Measurements from ENCODE around the gene TNS1.

The TNS1 gene

DNA sequence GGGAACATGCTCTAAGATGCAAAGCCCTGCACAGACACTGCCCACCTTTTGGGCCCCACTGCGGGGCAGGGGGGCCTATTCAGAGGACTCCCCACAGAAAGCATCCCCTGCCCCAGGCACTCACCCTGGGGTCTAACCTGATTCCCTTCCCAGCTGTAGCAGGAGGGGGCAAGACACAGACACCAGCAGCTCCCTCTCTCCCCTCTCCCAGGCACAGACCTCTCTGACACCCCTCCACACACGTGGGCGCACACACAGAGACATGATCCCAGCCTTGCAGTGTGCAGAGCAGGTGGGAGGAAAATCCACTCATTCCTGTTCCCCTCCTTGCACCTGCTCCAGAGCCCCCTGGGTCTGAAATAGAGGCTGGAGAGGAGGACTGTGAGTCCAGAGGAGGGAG lies 10.7 kb downstream of the TNS1 start:
- H3K27ac Mint-ChIP-seq: no peak overlapping the region
- ATAC-seq (replicated peaks): no peak
- H3K27me3 Mint-ChIP-seq: peaks cover 15 to 16% of the 10 kb centered on the region in 2 donors
- no peaks in the 10 kb centered on the region for H3K36me3 Mint-ChIP-seq
- DNase-seq: no peak
- H3K4me1 Mint-ChIP-seq: peaks cover 0 to 5% of the 10 kb centered on the region in 2 donors
- no peak overlapping the region for H3K4me3 Mint-ChIP-seq
- no peaks in the 10 kb centered on the region for H3K9me3 Mint-ChIP-seq

DNA sequence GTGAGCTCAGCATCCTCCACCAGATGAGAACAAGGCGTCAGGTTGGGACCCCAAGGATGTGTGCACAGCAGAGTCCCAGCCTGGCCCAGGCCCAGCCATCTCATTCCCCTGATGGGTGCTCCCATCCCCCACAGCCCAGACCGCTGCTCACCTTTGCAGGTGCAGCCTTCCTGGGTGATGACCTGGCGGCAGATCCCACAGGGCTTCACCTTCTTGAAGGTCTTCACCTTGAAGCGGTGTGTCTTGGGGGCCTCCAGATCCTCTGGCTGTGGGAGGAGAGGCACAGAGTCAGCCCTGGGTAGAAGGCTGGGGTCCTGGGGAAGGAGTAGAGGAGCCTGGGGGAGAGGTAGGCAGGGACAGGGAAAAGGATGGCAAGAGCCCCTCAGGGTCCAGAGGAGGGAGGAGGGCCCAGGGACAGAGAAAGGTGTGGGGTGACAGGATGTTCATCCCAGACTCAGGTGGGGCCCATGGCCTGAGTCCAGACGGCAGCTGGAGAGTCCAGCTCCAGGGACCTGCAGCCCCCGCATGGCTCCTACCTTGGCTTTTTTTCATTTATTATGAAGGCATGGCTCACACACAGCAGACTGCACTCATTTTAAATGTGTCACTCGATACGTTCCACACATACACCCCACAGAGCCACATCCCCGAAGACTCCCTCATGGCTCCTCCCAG lies 11.9 kb downstream of the TNS1 start:
- H3K4me1 Mint-ChIP-seq: peaks cover 0 to 5% of the 10 kb centered on the region in 2 donors
- H3K4me3 Mint-ChIP-seq: no peak overlapping the region
- DNase-seq: no peak
- no peak for ATAC-seq (replicated peaks)
- peaks cover 15 to 16% of the 10 kb centered on the region in 2 donors for H3K27me3 Mint-ChIP-seq
- no peak overlapping the region for H3K27ac Mint-ChIP-seq
- H3K9me3 Mint-ChIP-seq: no peaks in the 10 kb centered on the region
- H3K36me3 Mint-ChIP-seq: no peaks in the 10 kb centered on the region

DNA sequence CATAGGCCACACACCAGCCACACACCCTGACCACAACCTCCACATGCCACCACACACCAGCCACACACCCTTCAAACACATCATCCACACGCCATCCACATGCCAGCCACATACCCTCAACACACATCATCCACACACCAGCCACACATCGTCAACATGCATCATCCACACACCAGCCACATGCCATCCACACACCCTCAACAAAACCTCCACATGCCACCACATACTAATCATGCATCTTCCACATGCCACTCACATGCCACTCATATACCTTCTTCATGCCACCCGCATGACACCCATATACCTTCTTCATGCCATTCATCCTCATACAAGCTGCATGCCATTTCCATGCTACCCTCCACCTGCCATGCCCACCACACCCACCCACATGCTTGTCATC lies 12.4 kb downstream of the TNS1 start:
- no peak overlapping the region for H3K27ac Mint-ChIP-seq
- H3K4me1 Mint-ChIP-seq: peaks cover 0 to 5% of the 10 kb centered on the region in 2 donors
- H3K27me3 Mint-ChIP-seq: peaks cover 15 to 16% of the 10 kb centered on the region in 2 donors
- H3K36me3 Mint-ChIP-seq: no peaks in the 10 kb centered on the region
- H3K4me3 Mint-ChIP-seq: no peak overlapping the region
- H3K9me3 Mint-ChIP-seq: no peaks in the 10 kb centered on the region
- ATAC-seq (replicated peaks) (no peak), DNase-seq (no peak)

DNA sequence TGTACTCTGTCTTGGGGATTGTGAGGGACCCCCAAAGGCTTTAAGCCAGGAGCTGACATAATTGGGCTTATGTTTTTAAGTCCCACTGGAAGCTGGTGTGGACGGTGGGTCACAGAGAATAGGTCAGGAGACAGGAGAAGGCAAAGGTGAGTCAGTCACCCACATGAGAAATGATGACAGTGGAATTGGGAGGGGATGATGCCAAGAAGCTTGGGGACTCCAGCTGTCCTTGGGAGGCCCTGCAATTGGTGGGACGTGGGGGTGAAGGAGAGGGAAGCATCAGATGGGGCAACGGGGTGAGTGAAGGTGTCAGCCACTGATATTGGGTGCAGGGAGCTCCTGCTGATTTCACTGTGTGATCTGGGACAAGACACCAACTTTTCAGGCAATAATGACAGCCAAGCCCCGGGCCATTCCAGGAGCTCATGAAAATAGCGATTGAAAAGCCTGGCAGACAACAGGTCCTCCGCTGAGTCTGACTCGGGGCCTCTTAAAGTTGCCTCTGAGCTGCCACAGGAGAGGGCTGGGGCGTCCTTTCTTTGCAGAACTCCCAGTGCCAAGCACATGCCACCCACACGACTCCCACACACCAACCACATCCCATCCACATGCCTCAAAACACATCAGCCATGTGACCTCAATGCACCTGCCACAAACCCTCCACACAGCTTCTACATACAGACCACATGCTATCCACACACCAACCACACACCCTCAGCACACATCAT lies 13.4 kb downstream of the TNS1 start:
- H3K36me3 Mint-ChIP-seq: no peaks in the 10 kb centered on the region
- H3K27me3 Mint-ChIP-seq: peaks cover 15 to 16% of the 10 kb centered on the region in 2 donors
- peak overlapping the region; percentile 9 for H3K27ac Mint-ChIP-seq
- H3K4me3 Mint-ChIP-seq: no peak overlapping the region
- ATAC-seq (replicated peaks) (no peak), DNase-seq (no peak)
- H3K4me1 Mint-ChIP-seq: peaks cover 0 to 5% of the 10 kb centered on the region in 2 donors
- no peaks in the 10 kb centered on the region for H3K9me3 Mint-ChIP-seq

DNA sequence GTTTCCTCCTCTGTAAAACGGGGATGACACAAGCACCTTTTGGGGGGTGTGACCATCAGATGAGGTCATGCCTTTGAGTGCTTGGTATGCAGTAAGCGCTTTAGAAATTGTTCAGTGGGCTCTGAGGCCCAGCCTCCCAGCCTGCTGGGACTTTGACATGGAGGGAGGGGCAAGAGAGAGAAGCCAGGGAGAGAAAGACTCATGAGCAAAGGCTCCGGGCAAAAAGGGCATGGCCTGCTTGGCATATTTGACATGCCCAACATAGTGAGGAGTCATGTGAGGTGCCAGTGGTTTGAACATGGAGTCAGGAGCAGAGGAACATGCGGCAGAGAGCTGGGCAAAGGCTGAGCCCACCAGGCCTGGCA lies 14.0 kb downstream of the TNS1 start:
- Mint-ChIP-seq H3K9me3 (no peaks in the 10 kb centered on the region), H3K4me1 (peaks cover 0 to 5% of the 10 kb centered on the region in 2 donors), H3K27me3 (peaks cover 15 to 16% of the 10 kb centered on the region in 2 donors), H3K4me3 (no peak overlapping the region), H3K27ac (peak overlapping the region; percentile 9), H3K36me3 (no peaks in the 10 kb centered on the region)
- no peak for DNase-seq
- peak in 1 of 2 donors; percentile 22 for ATAC-seq (replicated peaks)

DNA sequence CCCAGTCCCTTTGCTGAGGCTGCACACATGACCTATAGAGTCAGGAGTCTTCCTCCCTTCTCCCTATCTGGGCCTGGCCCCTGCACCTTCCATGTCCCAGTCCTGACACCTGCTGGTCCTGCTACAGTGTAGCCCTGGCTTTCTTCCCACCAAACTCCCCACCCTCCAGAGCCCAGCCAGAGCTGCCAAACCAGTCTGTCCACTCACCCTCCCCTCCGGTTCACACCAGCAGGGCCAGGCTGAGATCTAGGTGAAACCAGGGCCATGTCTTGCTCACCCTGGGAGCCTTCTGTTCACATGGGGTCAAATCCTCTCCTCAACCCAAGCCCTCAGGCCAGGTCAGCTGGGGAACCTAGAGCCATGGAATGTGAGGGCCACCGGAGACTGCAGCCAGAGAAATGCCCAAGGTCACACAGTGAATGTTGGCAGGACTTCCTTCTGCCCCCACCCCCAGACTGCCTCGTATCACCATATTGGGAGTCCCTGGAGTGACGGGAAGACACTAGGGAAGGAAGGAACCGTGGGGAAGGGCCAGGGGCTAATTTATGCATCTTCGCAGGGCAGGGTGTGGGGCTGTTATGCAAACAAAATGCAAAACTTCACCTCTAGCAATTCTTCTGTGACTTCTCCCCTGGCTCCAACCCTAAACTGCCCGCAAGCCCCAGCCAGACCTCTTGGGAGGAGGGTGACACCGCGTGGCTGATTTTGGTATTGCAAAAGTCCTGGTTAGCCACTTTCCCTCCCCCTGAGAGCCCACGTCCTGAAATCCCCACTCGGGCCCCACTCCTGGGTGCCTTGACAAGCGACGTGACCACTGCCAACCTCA lies 14.6 kb downstream of the TNS1 start:
- Mint-ChIP-seq H3K27ac (no peak overlapping the region), H3K36me3 (no peaks in the 10 kb centered on the region), H3K4me3 (no peak overlapping the region), H3K4me1 (peaks cover 0 to 5% of the 10 kb centered on the region in 2 donors), H3K9me3 (no peaks in the 10 kb centered on the region), H3K27me3 (peaks cover 15 to 16% of the 10 kb centered on the region in 2 donors)
- DNase-seq (peak; percentile 60), ATAC-seq (replicated peaks) (peak; percentile 77 to 80)

DNA sequence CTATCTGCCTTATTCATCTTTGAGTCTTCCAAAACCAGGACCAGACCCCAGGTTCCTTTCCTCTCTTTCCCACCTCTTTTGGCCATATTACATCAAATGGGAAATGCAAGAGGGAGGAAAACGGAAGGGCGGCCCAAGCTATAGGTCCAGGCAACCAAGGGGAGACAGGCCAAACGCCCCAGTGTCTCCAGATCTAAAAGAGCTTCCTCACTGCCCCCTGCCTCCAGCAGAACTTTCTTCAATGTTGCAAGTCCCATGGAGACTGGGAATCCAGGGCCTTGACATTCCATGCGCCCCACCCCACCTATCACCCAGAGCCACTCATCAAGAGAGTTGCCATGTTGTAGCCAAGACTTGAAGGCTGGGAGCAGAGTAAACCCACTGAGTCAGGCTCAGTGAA lies 15.4 kb downstream of the TNS1 start:
- Mint-ChIP-seq H3K4me1 (peaks cover 0 to 5% of the 10 kb centered on the region in 2 donors), H3K36me3 (no peaks in the 10 kb centered on the region), H3K27me3 (peaks cover 10 to 13% of the 10 kb centered on the region in 2 donors), H3K4me3 (no peak overlapping the region), H3K9me3 (no peaks in the 10 kb centered on the region), H3K27ac (no peak overlapping the region)
- DNase-seq: no peak
- ATAC-seq (replicated peaks): no peak

DNA sequence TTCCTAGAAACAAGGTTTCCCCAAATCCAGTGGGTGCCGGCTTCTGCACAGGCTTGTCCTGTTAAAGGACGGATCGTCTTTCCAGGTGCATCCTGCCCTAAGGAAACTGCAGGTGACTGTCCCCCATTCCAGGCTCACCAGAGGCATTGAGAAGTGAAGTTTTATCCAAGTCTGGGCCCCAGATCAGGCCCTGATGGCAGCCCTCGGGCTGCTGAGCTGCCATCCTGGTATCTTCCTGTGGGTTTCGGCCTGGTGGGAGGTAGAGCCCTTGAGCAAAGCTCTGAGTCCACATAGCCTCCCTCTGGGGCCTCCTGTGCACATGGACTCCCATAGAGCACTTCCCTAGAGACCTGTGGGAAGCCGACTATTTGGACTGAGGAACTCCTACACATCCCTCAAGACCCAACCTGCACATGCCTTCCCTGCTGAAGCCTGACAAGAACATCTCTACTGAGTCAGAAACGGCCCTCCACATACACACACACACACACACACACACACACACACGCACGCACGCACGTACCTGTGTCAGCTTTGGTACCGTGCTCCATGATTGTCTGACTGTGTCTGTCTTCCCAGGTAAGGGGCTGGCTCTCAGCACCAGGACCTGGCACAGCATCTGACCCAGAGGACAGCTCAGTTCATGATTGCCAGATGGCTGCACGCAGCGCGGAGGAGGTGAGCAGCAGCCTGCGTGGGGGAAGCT lies 16.4 kb downstream of the TNS1 start:
- H3K36me3 Mint-ChIP-seq: no peaks in the 10 kb centered on the region
- ATAC-seq (replicated peaks) (no peak), DNase-seq (no peak)
- no peak overlapping the region for H3K27ac Mint-ChIP-seq
- H3K27me3 Mint-ChIP-seq: peaks cover 7 to 8% of the 10 kb centered on the region in 2 donors
- H3K4me1 Mint-ChIP-seq: peaks cover 0 to 5% of the 10 kb centered on the region in 2 donors
- H3K4me3 Mint-ChIP-seq: no peak overlapping the region
- no peaks in the 10 kb centered on the region for H3K9me3 Mint-ChIP-seq

DNA sequence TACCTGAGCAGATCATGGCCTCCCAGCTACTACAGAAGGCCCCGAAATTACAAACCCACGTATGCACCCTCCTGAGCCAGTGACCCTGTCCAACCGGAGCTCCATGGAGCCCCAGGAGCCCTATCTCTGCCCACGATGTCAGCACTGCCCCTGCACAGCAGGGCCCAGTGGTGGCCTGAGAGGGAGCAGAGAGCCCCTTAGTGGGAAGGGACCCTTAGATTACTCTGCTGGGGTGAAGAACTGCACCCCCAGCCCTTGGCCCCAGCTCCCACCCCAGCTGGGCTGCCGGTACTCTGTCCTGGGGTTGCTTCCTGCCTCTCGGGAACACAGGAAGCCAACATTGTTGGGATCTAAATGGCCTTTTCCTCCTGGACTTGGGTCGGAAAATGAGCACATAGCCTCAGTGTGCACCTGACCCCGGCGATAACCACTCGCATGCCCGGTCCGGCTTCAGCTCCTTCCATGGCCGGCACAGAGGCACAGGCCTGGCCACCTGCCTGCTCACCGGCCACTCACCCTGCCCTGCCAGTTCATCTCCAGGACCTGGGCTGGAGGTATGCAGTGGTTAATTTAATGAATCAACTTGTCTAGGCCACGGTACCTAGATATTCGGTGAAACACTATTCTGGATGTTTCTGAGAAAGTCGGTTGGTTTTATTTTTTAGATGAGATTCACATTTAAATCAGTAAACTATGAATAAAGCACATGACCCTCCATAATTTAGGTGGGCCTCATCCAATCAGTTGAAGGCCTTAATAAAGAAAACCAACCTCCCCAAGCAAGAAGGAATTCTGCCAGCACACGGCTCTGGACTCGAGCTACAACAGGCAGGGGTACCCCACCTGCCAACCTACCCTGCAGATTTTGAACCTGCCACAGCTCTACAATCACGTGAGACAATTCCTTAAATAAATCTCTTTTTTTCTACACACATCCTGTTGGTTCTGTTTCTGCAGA lies 19.2 kb downstream of the TNS1 start:
- no peaks in the 10 kb centered on the region for H3K36me3 Mint-ChIP-seq
- no peak overlapping the region for H3K27ac Mint-ChIP-seq
- ATAC-seq (replicated peaks) (no peak), DNase-seq (no peak)
- H3K27me3 Mint-ChIP-seq: peaks cover under 1 to 7% of the 10 kb centered on the region in 2 donors
- no peaks in the 10 kb centered on the region for H3K9me3 Mint-ChIP-seq
- peaks cover 0 to 3% of the 10 kb centered on the region in 2 donors for H3K4me1 Mint-ChIP-seq
- H3K4me3 Mint-ChIP-seq: no peak overlapping the region

DNA sequence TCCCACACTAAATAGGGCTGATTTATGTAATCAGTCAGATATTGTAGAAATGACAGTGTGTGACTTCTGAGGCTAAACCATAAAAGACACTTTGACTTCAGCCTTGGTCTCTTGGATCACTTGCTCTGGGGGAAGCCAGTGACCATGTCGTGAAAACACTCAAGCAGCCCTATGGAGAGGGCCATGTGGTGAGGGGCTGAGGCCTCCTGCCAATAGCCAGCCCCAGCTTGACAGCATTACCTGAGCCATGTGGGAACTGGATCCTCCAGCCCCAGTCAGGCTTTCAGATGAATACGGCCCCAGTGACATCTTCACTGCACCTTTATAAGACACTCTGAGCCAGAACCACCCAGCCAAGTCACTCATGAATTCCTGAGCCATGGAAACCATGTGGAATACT lies 20.8 kb downstream of the TNS1 start:
- H3K27me3 Mint-ChIP-seq: peaks cover 0 to 7% of the 10 kb centered on the region in 2 donors
- H3K36me3 Mint-ChIP-seq: no peaks in the 10 kb centered on the region
- DNase-seq: no peak
- H3K9me3 Mint-ChIP-seq: no peaks in the 10 kb centered on the region
- H3K4me1 Mint-ChIP-seq: peaks cover 0 to 2% of the 10 kb centered on the region in 2 donors
- H3K27ac Mint-ChIP-seq: no peak overlapping the region
- H3K4me3 Mint-ChIP-seq: no peak overlapping the region
- ATAC-seq (replicated peaks): no peak

DNA sequence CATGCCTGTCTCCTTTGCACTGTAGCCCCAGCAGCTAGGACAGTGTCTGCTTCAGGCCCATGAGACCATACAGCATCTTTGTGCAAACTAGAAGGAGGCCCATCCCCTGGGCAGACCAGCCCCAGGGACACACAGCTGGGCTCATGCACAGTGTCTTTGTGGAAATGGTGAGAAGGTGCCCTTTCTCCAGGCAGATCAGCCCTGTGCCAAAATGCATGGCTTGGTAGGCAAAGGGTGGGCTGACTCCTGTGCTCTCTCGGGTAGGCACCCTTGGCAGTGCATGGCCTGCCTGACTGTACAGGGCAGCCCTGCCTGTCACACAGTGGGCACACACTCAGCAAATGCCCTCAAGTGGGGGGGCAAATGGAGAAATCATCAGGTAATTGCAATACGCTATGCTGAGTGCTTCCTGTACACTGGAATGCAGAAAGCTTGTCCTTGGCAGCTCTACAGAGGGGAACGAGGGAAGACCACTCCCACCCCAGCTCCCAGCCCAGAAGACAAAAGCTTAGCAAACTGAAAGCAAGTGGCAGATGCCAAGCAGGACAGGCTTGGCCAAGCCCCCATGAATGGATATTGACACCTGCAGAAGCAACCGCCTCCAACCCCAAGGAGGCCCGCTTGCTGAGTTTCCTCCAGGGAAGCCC lies 21.6 kb downstream of the TNS1 start:
- ATAC-seq (replicated peaks) (no peak), DNase-seq (no peak)
- Mint-ChIP-seq H3K27ac (no peak overlapping the region), H3K4me1 (peaks cover 0 to 2% of the 10 kb centered on the region in 2 donors), H3K4me3 (no peak overlapping the region), H3K36me3 (no peaks in the 10 kb centered on the region), H3K27me3 (peaks cover 0 to 7% of the 10 kb centered on the region in 2 donors), H3K9me3 (no peaks in the 10 kb centered on the region)

DNA sequence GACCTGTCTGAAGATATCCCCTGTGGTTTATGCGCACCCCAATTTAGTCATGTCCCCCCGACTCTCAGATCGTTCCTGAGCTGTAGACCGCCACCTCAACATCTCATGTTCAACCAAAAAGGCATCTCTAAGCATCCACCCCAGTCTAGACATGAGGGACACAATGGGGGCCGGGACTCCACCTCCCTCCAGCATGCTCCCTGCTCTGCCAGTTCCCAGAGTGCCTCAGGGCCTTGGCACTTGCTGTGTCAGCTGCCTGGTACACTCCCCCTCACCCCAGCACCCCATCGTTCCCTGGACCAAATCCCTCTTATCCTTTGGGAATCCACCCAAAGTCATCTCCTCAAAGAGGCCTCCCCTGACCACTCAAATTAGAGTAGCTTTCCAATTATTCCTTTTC lies 22.2 kb downstream of the TNS1 start:
- Mint-ChIP-seq H3K36me3 (no peaks in the 10 kb centered on the region), H3K4me1 (peaks cover 0 to 2% of the 10 kb centered on the region in 2 donors), H3K27ac (no peak overlapping the region), H3K9me3 (no peaks in the 10 kb centered on the region), H3K27me3 (peaks cover 0 to 7% of the 10 kb centered on the region in 2 donors), H3K4me3 (no peak overlapping the region)
- ATAC-seq (replicated peaks): no peak
- DNase-seq: no peak

DNA sequence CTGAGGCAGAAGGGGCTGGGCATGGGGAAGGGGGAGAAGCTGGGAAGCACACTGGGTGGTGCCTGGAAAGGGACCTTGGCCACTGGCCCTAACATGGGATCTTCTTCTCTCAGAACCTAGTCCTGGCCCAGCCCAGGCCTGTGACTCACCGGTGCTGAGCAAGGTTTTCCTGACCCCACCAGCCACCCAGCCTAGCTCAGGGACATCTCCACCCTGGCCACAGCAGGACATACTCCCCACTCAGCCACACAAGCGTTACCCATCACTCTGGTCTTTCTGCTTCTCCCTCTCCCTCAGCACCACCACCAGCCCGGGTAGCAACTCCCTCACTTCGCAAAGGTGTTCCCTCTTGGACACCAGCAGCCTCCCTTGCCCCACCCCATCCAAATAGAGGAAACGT lies 22.8 kb downstream of the TNS1 start:
- H3K4me1 Mint-ChIP-seq: peaks cover 0 to 2% of the 10 kb centered on the region in 2 donors
- DNase-seq (no peak), ATAC-seq (replicated peaks) (no peak)
- H3K36me3 Mint-ChIP-seq: no peaks in the 10 kb centered on the region
- peaks cover 0 to 7% of the 10 kb centered on the region in 2 donors for H3K27me3 Mint-ChIP-seq
- no peak overlapping the region for H3K27ac Mint-ChIP-seq
- no peak overlapping the region for H3K4me3 Mint-ChIP-seq
- H3K9me3 Mint-ChIP-seq: no peaks in the 10 kb centered on the region

All from stimulated activated naive B cell treated with anti-CD40 and anti-IgM and Interleukin-4, amounts not matched to agents 10 μg/mL and 1 μg/mL and 100 μg/mL, for 72 hours (primary cell).